Keratinocyte (primary cell): ENCODE data around the gene PAPOLA.

ENCODE experiments used
- EZH2 ChIP-seq: IDR thresholded peaks from one replicate; pipeline ENCODE4 v1.6.1; 2012; ENCODE audit warnings: inconsistent platforms, mild to moderate bottlenecking, low read length, moderate library complexity
- TF ChIP-seq, protein P1 (sequence below), 3 experiments: IDR thresholded peaks in 1 of 3; conservative IDR thresholded peaks in 1 of 3; optimal IDR thresholded peaks in 1 of 3; 2 replicates in 2 of 3; 3 replicates in 1 of 3; pipeline versions ENCODE3 to v1.5.1; 2011; ENCODE audit warnings: low read length in 3 of 3, mild to moderate bottlenecking in 3 of 3, moderate library complexity in 2 of 3, control low read depth in 1 of 3, inconsistent platforms in 1 of 3; ENCODE audit not compliant: insufficient read depth in 2 of 3; ENCODE audit errors: extremely low read depth in 1 of 3

DNA sequence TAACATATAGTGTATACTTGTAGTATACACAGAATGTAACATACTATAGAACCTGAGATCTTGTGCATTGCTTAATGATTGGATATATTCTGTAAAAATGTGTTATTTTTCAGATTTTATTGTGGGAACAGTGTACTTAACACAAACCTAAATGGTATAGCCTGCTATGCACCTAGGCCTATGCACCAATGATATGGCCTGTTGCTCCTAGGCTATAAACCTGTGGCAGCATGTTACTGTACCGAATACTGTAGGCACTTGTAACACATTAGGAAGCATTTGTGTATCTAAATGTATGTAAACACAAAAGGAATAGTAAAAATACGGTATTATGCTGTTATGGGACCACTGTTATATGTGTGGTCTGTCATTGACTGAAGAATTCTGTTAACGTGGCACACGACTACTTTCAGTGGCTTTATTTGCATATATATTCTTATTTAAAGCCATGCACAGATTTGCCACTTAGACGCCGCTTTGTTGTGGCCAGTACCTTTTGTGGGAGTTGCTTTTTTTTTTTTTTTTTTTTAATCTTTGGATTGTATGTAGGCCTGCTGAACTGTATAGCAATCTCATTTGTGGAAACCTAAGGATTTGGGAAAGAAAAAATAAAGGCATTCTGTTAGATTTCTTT lies 7.4 kb downstream of the PAPOLA start:
- TF ChIP-seq, protein P1, sequence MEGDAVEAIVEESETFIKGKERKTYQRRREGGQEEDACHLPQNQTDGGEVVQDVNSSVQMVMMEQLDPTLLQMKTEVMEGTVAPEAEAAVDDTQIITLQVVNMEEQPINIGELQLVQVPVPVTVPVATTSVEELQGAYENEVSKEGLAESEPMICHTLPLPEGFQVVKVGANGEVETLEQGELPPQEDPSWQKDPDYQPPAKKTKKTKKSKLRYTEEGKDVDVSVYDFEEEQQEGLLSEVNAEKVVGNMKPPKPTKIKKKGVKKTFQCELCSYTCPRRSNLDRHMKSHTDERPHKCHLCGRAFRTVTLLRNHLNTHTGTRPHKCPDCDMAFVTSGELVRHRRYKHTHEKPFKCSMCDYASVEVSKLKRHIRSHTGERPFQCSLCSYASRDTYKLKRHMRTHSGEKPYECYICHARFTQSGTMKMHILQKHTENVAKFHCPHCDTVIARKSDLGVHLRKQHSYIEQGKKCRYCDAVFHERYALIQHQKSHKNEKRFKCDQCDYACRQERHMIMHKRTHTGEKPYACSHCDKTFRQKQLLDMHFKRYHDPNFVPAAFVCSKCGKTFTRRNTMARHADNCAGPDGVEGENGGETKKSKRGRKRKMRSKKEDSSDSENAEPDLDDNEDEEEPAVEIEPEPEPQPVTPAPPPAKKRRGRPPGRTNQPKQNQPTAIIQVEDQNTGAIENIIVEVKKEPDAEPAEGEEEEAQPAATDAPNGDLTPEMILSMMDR (optimal IDR thresholded peaks at IDR 0.05 in 1 of 3, IDR thresholded peaks at IDR 0.05 in 1 of 3, conservative IDR thresholded peaks at IDR 0.05 in 1 of 3; ENCODE audit: extremely low read depth in 1 of 3, insufficient read depth in 2 of 3, low read length in 3 of 3) = no peak
- no peak for TF ChIP-seq EZH2
